Liver (tissue), 9 donors: ENCODE data around the gene LCP1. TPM values are rescaled to one million over a fixed set of nuclear protein-coding genes. Genes with fewer than 3 reads are reported as not detected.

Source experiments
- DNase-seq: peaks from one replicate; pipeline ENCODE4 v3.0.0-alpha.2; 2017; ENCODE audit warnings: low spot score
- H3K27ac ChIP-seq, 2 donors: one replicate each; pipeline ENCODE4 v1.7.0; 2013; ENCODE audit warnings: inconsistent platforms in 2 of 2, low read length in 2 of 2, control low read depth in 1 of 2, low read depth in 1 of 2, mild to moderate bottlenecking in 1 of 2
- H3K27me3 ChIP-seq, 4 donors: one replicate each; pipeline versions ENCODE4 v1.6.1 to v1.7.0; 2013; ENCODE audit warnings: low read length in 3 of 4, inconsistent platforms in 1 of 4, mild to moderate bottlenecking in 1 of 4, moderate library complexity in 1 of 4; ENCODE audit not compliant: control insufficient read depth in 4 of 4, insufficient read depth in 4 of 4
- H3K36me3 ChIP-seq, 4 donors: one replicate each; pipeline versions ENCODE4 v1.6.1 to v1.7.0; 2013; ENCODE audit warnings: low read length in 3 of 4, mild to moderate bottlenecking in 3 of 4, low read depth in 1 of 4, moderate library complexity in 1 of 4; ENCODE audit not compliant: control insufficient read depth in 4 of 4, insufficient read depth in 3 of 4
- H3K4me1 ChIP-seq, 4 donors: one replicate each; pipeline versions ENCODE4 v1.6.1 to v1.7.0; 2013; ENCODE audit warnings: low read length in 3 of 4, mild to moderate bottlenecking in 3 of 4, moderate library complexity in 1 of 4; ENCODE audit not compliant: control insufficient read depth in 4 of 4, insufficient read depth in 4 of 4
- H3K4me3 ChIP-seq, 3 donors: one replicate each; pipeline versions ENCODE4 v1.6.1 to v1.7.0; 2013; ENCODE audit warnings: low read length in 3 of 3, control low read depth in 1 of 3, low read depth in 1 of 3, mild to moderate bottlenecking in 1 of 3
- H3K9ac ChIP-seq, 2 donors: one replicate each; pipeline ENCODE4 v1.7.0; 2013; ENCODE audit warnings: low read length in 2 of 2, mild to moderate bottlenecking in 2 of 2, moderate library complexity in 2 of 2, control low read depth in 1 of 2, low read depth in 1 of 2
- H3K9me3 ChIP-seq, 4 donors: one replicate each; pipeline versions ENCODE4 v1.6.1 to v1.7.0; 2013; ENCODE audit warnings: low read length in 3 of 4; ENCODE audit not compliant: control insufficient read depth in 4 of 4
- ATF3 ChIP-seq: IDR thresholded peaks from 2 replicates; pipeline ENCODE4 v1.6.1; 2016; ENCODE audit warnings: antibody characterized with exemption
- EGR1 ChIP-seq, 2 donors: IDR thresholded peaks; 2 replicates each; pipeline ENCODE4 v1.6.1; 2016 to 2018; ENCODE audit warnings: antibody characterized with exemption in 2 of 2, low read depth in 2 of 2
- FOXA2 ChIP-seq: IDR thresholded peaks from 2 replicates; pipeline ENCODE4 v1.6.1; 2016; ENCODE audit warnings: antibody characterized with exemption
- GABPA ChIP-seq, 2 donors: IDR thresholded peaks in 1 of 2; conservative IDR thresholded peaks in 1 of 2; 2 replicates each; pipeline ENCODE4 v1.6.1; 2016; ENCODE audit warnings: antibody characterized with exemption in 2 of 2, mild to moderate bottlenecking in 1 of 2, moderate library complexity in 1 of 2
- HNF4A ChIP-seq, 2 donors: conservative IDR thresholded peaks; 2 replicates each; pipeline ENCODE4 v1.6.1; 2016; ENCODE audit warnings: antibody characterized with exemption in 2 of 2, mild to moderate bottlenecking in 2 of 2
- HNF4G ChIP-seq: IDR thresholded peaks from 2 replicates; pipeline ENCODE4 v1.6.1; 2016; ENCODE audit warnings: antibody characterized with exemption
- JUND ChIP-seq, 2 donors: IDR thresholded peaks; 2 replicates each; pipeline ENCODE4 v1.6.1; 2016; ENCODE audit warnings: antibody characterized with exemption in 2 of 2
- NR2F2 ChIP-seq: IDR thresholded peaks from 2 replicates; pipeline ENCODE4 v1.6.1; 2016; ENCODE audit warnings: antibody characterized with exemption
- RAD21 ChIP-seq, 2 donors: IDR thresholded peaks; 2 replicates each; pipeline ENCODE4 v1.6.1; 2016; ENCODE audit warnings: antibody characterized with exemption in 2 of 2, mild to moderate bottlenecking in 2 of 2
- REST ChIP-seq: IDR thresholded peaks from 2 replicates; pipeline ENCODE4 v1.6.1; 2016; ENCODE audit warnings: antibody characterized with exemption, mild to moderate bottlenecking
- RXRA ChIP-seq, 2 donors: IDR thresholded peaks; 2 replicates each; pipeline ENCODE4 v1.6.1; 2017 to 2018; ENCODE audit warnings: antibody characterized with exemption in 2 of 2, mild to moderate bottlenecking in 1 of 2
- SP1 ChIP-seq: IDR thresholded peaks from 2 replicates; pipeline ENCODE4 v1.6.1; 2018; ENCODE audit warnings: antibody characterized with exemption, mild to moderate bottlenecking
- TAF1 ChIP-seq: conservative IDR thresholded peaks from 2 replicates; pipeline ENCODE4 v1.6.1; 2016; ENCODE audit warnings: antibody characterized with exemption, mild to moderate bottlenecking
- YY1 ChIP-seq: IDR thresholded peaks from 2 replicates; pipeline ENCODE4 v1.6.1; 2016; ENCODE audit warnings: antibody characterized with exemption, mild to moderate bottlenecking
- ZBTB33 ChIP-seq: IDR thresholded peaks from 2 replicates; pipeline ENCODE4 v1.6.1; 2016; ENCODE audit warnings: antibody characterized with exemption
- WGBS: extraction: QIAGEN DNeasy Blood & Tissue Kit; methylation state at CpG from one replicate; pipeline ENCODE4 v1.1.7; 2013; 5-methylcytosine and 5-hydroxymethylcytosine counted together
- polyA plus RNA-seq, 2 donors: library from polyadenylated mRNA; stranded (reverse) in 1 of 2; unstranded in 1 of 2; fragments of 200-250 nt in 1 of 2; fragments of >200 nt in 1 of 2; fragmentation: Nextera tagmentation in 1 of 2; extraction: Ambion mirVana in 1 of 2; gene quantifications; one replicate each; pipeline versions ENCODE4 v1.2.1 to v1.2.3, GENCODE V29; 2013 to 2015
- total RNA-seq, 2 donors: library from RNA; depleted of rRNA; stranded (reverse); fragments of >200 nt; gene quantifications; one replicate each; pipeline ENCODE4 v1.2.3, GENCODE V29; 2014
- TF ChIP-seq, protein P1 (sequence below): fragments of 150-350 bp; IDR thresholded peaks from 2 replicates; pipeline ENCODE4 v1.5.1; 2017; ENCODE audit warnings: improper control_type of control experiment, low read depth, low read length; ENCODE audit not compliant: missing input control
- donor health status: healthy.
- donor health status: healthy.
- donor health status: healthy.
- donor health status: healthy.
- donor health status: healthy.

Gene LCP1
- total and polyA plus RNA-seq, 4 donors = 12.6 to 90.6 (median 36.0) TPM

DNA sequence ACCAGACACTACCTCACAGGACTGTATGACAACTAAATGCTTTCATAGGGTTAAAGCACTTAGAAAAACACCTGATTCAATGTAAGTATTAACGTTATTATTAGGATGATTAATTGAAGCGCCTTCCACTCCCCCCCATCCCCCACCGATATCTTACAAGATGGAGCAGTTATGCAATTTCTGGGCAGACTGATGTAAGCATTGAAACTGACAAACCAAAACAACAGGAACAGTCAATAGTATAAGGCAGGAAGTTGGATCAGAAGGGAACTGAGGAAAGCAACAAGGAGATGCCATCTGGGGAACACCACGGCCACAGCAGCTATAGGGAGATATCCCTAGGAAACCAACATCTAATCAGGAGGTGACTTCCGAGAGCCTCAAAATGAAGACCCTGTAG, 3.8 kb downstream of the LCP1 start:
- TF ChIP-seq HNF4A (conservative IDR thresholded peaks at IDR 0.05) (no peak), ATF3 (no peak), RAD21 (IDR thresholded peaks at IDR 0.05) (no peak), JUND (IDR thresholded peaks at IDR 0.05) (no peak), HNF4G (no peak), NR2F2 (no peak), SP1 (no peak), REST (no peak), TAF1 (no peak), GABPA (IDR thresholded peaks at IDR 0.05 in 1 of 2, conservative IDR thresholded peaks at IDR 0.05 in 1 of 2) (no peak), FOXA2 (no peak), EGR1 (IDR thresholded peaks at IDR 0.05; ENCODE audit: low read depth in 2 of 2) (no peak), YY1 (no peak)
- TF ChIP-seq, protein P1, sequence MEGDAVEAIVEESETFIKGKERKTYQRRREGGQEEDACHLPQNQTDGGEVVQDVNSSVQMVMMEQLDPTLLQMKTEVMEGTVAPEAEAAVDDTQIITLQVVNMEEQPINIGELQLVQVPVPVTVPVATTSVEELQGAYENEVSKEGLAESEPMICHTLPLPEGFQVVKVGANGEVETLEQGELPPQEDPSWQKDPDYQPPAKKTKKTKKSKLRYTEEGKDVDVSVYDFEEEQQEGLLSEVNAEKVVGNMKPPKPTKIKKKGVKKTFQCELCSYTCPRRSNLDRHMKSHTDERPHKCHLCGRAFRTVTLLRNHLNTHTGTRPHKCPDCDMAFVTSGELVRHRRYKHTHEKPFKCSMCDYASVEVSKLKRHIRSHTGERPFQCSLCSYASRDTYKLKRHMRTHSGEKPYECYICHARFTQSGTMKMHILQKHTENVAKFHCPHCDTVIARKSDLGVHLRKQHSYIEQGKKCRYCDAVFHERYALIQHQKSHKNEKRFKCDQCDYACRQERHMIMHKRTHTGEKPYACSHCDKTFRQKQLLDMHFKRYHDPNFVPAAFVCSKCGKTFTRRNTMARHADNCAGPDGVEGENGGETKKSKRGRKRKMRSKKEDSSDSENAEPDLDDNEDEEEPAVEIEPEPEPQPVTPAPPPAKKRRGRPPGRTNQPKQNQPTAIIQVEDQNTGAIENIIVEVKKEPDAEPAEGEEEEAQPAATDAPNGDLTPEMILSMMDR = no peak
- no peak overlapping the region for H3K4me3 ChIP-seq
- peaks cover 0 to 1% (median 0%) of the 10 kb centered on the region in 4 donors for H3K4me1 ChIP-seq
- H3K27me3 ChIP-seq = no peaks in the 10 kb centered on the region
- H3K36me3 ChIP-seq = no peaks in the 10 kb centered on the region
- no peaks in the 10 kb centered on the region for H3K9me3 ChIP-seq
- DNase-seq = no peak
- H3K27ac ChIP-seq = peak overlapping the region; percentile 7 to 8
- WGBS = 74% methylated on average over 5 of the region's 5 CpGs
- H3K9ac ChIP-seq = no peak overlapping the region

GRCh38 chr13:46176756-46177155, 5.2 kb downstream of the LCP1 start:
- Histone ChIP-seq H3K27ac (peak overlapping the region in 1 of 2 donors; percentile 29), H3K4me3 (no peak overlapping the region), H3K9me3 (no peaks in the 10 kb centered on the region), H3K9ac (no peak overlapping the region), H3K27me3 (no peaks in the 10 kb centered on the region), H3K4me1 (peaks cover 0 to 2% (median 0%) of the 10 kb centered on the region in 4 donors), H3K36me3 (no peaks in the 10 kb centered on the region)
- DNase-seq = no peak
- WGBS = 65% methylated on average over 3 of the region's 3 CpGs
- TF ChIP-seq REST (no peak), TAF1 (no peak), HNF4G (no peak), FOXA2 (no peak), ZBTB33 (no peak), RXRA (IDR thresholded peaks at IDR 0.05) (no peak), EGR1 (IDR thresholded peaks at IDR 0.05; ENCODE audit: low read depth in 2 of 2) (no peak), GABPA (IDR thresholded peaks at IDR 0.05 in 1 of 2, conservative IDR thresholded peaks at IDR 0.05 in 1 of 2) (no peak), ATF3 (no peak), NR2F2 (no peak), YY1 (no peak), HNF4A (conservative IDR thresholded peaks at IDR 0.05) (no peak), RAD21 (IDR thresholded peaks at IDR 0.05) (no peak)
- TF ChIP-seq, protein P1 = no peak
